ENCODE data around the gene NCAPG2.
A peak's percentile ranks its signal among the peaks of the same experiment; 100 is the strongest.
"Not testable (repeated sequence)": the region's sequence is repeated elsewhere in the genome, so short reads cannot be mapped to it uniquely, and the experiment has no call there.

The NCAPG2 gene

GRCh38 chr7:158676171-158676840 is 28.3 kb downstream of the NCAPG2 start:
- no peak for DNase-seq (ENCODE audit: low read depth in 2 of 2)

GRCh38 chr7:158672975-158673374 is 31.6 kb downstream of the NCAPG2 start:
- DNase-seq (ENCODE audit: low read depth in 2 of 2) = no peak

- DNase-seq (ENCODE audit: low read depth in 2 of 2) = not testable (repeated sequence)
Observed at GRCh38 chr7:158668086-158668485, 36.5 kb downstream of the NCAPG2 start.

- DNase-seq (ENCODE audit: low read depth in 2 of 2) = not testable (repeated sequence)
Observed at GRCh38 chr7:158666966-158667678, 37.5 kb downstream of the NCAPG2 start.

- no peak for DNase-seq (ENCODE audit: low read depth in 2 of 2)
Observed at GRCh38 chr7:158666401-158666800, 38.2 kb downstream of the NCAPG2 start.

GRCh38 chr7:158664406-158664805 is 40.2 kb downstream of the NCAPG2 start:
- DNase-seq (ENCODE audit: low read depth in 2 of 2) = no peak

GRCh38 chr7:158663428-158663741 is 41.2 kb downstream of the NCAPG2 start:
- DNase-seq (ENCODE audit: low read depth in 2 of 2) = no peak

GRCh38 chr7:158662610-158663427 is 41.8 kb downstream of the NCAPG2 start:
- no peak for DNase-seq (ENCODE audit: low read depth in 2 of 2)

GRCh38 chr7:158658475-158658874 is 46.1 kb downstream of the NCAPG2 start:
- no peak for DNase-seq (ENCODE audit: low read depth in 2 of 2)

- DNase-seq (ENCODE audit: low read depth in 2 of 2) = no peak
Observed at GRCh38 chr7:158657189-158657746, 47.3 kb downstream of the NCAPG2 start.

GRCh38 chr7:158655931-158656441 is 48.6 kb downstream of the NCAPG2 start:
- peak; percentile 20 to 49 for DNase-seq (ENCODE audit: low read depth in 2 of 2)

GRCh38 chr7:158655507-158655906 is 49.1 kb downstream of the NCAPG2 start:
- DNase-seq (ENCODE audit: low read depth in 2 of 2) = no peak

- no peak for DNase-seq (ENCODE audit: low read depth in 2 of 2)
Observed at GRCh38 chr7:158651968-158652565, 52.5 kb downstream of the NCAPG2 start.

- no peak for DNase-seq (ENCODE audit: low read depth in 2 of 2)
Observed at GRCh38 chr7:158650821-158651225, 53.8 kb downstream of the NCAPG2 start.

- no peak for DNase-seq (ENCODE audit: low read depth in 2 of 2)
Observed at GRCh38 chr7:158649279-158649678, 55.3 kb downstream of the NCAPG2 start.

- DNase-seq (ENCODE audit: low read depth in 2 of 2) = no peak
Observed at GRCh38 chr7:158648787-158649186, 55.8 kb downstream of the NCAPG2 start.

- DNase-seq (ENCODE audit: low read depth in 2 of 2) = no peak
Observed at GRCh38 chr7:158648168-158648567, 56.4 kb downstream of the NCAPG2 start.

GRCh38 chr7:158647475-158647792 is 57.2 kb downstream of the NCAPG2 start:
- DNase-seq (ENCODE audit: low read depth in 2 of 2) = no peak

- DNase-seq (ENCODE audit: low read depth in 2 of 2) = no peak
Observed at GRCh38 chr7:158646766-158647474, 57.7 kb downstream of the NCAPG2 start.

- no peak for DNase-seq (ENCODE audit: low read depth in 2 of 2)
Observed at GRCh38 chr7:158645842-158646241, 58.8 kb downstream of the NCAPG2 start.

GRCh38 chr7:158642149-158642548 is 62.5 kb downstream of the NCAPG2 start:
- no peak for DNase-seq (ENCODE audit: low read depth in 2 of 2)

Data from stimulated activated CD4-positive, alpha-beta T cell treated with anti-CD3 and anti-CD28 coated beads, Interleukin-12 subunit alpha, Interleukin-12 subunit beta, amount 100 ng/mL, for 24 hours (primary cell).